ENCODE measurements around the gene WBP2. TPM values are rescaled to one million over a fixed set of nuclear protein-coding genes. Genes with fewer than 3 reads are reported as not detected.
A peak's percentile ranks its signal among the peaks of the same experiment; 100 is the strongest.

Gene WBP2
- total and polyA plus RNA-seq, 9 of the 15 experiments (the other 6 are each of a cell fraction or from before 2014, with no cell fraction given) = 2.2 to 74.3 (median 20.0) TPM

GRCh38 chr17:75855310-75856061 is at the start of gene WBP2 (continued):
- 0 out of 2 replicates have a peak, but pooled peaks have one; percentile 23 for TF ChIP-seq RNF2 (IDR thresholded peaks at IDR 0.05)
- no peak for TF ChIP-seq WHSC1 (IDR thresholded peaks at IDR 0.05; ENCODE audit: low read length)
- TF ChIP-seq MTA1 (IDR thresholded peaks at IDR 0.05; ENCODE audit: borderline replicate concordance) = peak; percentile 34; the same call in 1 of the 2 replicates
- no peak for TF ChIP-seq LEF1 (IDR thresholded peaks at IDR 0.05)
- peak in 1 of 3 experiments; percentile 93; a peak in 2 of 6 replicates for TF ChIP-seq ZBTB11 (CRISPR knock-in tag; IDR thresholded peaks at IDR 0.05)
- no peak for TF ChIP-seq RFX5 (IDR thresholded peaks at IDR 0.05; ENCODE audit: low read depth, low read length)
- peak; percentile 95 for TF ChIP-seq SUPT5H (IDR thresholded peaks at IDR 0.05)
- TF ChIP-seq ZNF197 (CRISPR knock-in tag; IDR thresholded peaks at IDR 0.05; ENCODE audit: low read depth) = peak; percentile 93; the same call in 1 of the 2 replicates
- TF ChIP-seq ZBTB17 (CRISPR knock-in tag; IDR thresholded peaks at IDR 0.05) = peak; percentile 97
- TF ChIP-seq GABPA (tag; conservative IDR thresholded peaks at IDR 0.05; ENCODE audit: low read depth) = peak; percentile 85
- no peak for TF ChIP-seq TARDBP (IDR thresholded peaks at IDR 0.05)
- peak; percentile 88 for TF ChIP-seq GABPB1 (CRISPR knock-in tag; IDR thresholded peaks at IDR 0.05)
- TF ChIP-seq NR2F6 (CRISPR knock-in tag; IDR thresholded peaks at IDR 0.05) = 0 out of 2 replicates have a peak, but pooled peaks have one; percentile 6
- TF ChIP-seq CHD2 (IDR thresholded peaks at IDR 0.05; ENCODE audit: low read depth, low read length) = peak; percentile 47; the same call in 1 of the 2 replicates
- TF ChIP-seq, protein P1, sequence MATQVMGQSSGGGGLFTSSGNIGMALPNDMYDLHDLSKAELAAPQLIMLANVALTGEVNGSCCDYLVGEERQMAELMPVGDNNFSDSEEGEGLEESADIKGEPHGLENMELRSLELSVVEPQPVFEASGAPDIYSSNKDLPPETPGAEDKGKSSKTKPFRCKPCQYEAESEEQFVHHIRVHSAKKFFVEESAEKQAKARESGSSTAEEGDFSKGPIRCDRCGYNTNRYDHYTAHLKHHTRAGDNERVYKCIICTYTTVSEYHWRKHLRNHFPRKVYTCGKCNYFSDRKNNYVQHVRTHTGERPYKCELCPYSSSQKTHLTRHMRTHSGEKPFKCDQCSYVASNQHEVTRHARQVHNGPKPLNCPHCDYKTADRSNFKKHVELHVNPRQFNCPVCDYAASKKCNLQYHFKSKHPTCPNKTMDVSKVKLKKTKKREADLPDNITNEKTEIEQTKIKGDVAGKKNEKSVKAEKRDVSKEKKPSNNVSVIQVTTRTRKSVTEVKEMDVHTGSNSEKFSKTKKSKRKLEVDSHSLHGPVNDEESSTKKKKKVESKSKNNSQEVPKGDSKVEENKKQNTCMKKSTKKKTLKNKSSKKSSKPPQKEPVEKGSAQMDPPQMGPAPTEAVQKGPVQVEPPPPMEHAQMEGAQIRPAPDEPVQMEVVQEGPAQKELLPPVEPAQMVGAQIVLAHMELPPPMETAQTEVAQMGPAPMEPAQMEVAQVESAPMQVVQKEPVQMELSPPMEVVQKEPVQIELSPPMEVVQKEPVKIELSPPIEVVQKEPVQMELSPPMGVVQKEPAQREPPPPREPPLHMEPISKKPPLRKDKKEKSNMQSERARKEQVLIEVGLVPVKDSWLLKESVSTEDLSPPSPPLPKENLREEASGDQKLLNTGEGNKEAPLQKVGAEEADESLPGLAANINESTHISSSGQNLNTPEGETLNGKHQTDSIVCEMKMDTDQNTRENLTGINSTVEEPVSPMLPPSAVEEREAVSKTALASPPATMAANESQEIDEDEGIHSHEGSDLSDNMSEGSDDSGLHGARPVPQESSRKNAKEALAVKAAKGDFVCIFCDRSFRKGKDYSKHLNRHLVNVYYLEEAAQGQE (IDR thresholded peaks at IDR 0.05; ENCODE audit: borderline replicate concordance) = peak; percentile 90
- TF ChIP-seq, protein P1 (CRISPR knock-in tag; IDR thresholded peaks at IDR 0.05; ENCODE audit: low read depth) = peak; percentile 79; the same call in 1 of the 2 replicates
- peak; percentile 19 for TF ChIP-seq HMGN3 (IDR thresholded peaks at IDR 0.05; ENCODE audit: borderline replicate concordance, extremely low read depth, insufficient read length, low read depth, low read length)
- TF ChIP-seq ZNF79 (CRISPR knock-in tag; IDR thresholded peaks at IDR 0.05; ENCODE audit: low read depth) = no peak

Measured in K562 (cell line).